CD4-positive, alpha-beta T cell treated with Interleukin-6 for 4 hours (primary cell): Measurements from ENCODE around the gene JAGN1.
"Not testable (repeated sequence)": the region's sequence is repeated elsewhere in the genome, so short reads cannot be mapped to it uniquely, and the experiment has no call there.

ENCODE experiments used
- DNase-seq: peaks from one replicate; pipeline ENCODE4 v3.0.0-alpha.2; 2020; ENCODE audit warnings: mixed read lengths

Gene JAGN1

DNA sequence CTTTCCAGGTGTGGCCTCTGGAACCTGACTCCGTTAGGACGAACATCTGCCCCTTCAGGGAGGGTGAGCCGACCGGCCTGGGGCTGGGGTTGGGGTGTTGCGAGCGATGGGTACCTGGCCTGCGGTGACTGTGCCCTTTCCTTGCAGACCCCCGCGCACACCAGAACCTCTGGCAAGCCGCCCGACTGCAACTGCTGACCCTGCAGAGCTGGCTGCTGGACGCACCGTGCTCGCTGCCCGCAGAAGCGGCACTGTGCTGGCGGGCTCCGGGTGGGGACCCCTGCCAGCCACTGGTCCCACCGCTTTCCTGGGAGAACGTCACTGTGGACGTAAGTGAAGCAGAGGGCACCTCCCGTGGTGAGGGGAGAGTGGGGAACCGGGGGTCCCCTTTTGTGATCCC, 37.7 kb downstream of the JAGN1 start:
- DNase-seq = no peak

- no peak for DNase-seq
Observed at GRCh38 chr3:9930804-9931418, 40.5 kb downstream of the JAGN1 start.

DNA sequence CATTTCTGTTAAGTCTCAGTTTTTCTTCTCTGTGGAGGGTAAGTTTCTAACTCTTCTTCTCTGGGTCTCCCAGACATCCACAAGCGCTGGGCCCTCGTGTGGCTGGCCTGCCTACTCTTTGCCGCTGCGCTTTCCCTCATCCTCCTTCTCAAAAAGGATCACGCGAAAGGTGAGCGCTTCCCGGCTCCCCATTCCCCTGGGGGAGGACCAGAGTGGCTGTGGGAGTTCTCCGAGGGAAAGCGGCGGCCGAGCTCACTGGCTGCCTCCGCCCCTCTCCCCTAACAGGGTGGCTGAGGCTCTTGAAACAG, 42.1 kb downstream of the JAGN1 start:
- DNase-seq = no peak

DNA sequence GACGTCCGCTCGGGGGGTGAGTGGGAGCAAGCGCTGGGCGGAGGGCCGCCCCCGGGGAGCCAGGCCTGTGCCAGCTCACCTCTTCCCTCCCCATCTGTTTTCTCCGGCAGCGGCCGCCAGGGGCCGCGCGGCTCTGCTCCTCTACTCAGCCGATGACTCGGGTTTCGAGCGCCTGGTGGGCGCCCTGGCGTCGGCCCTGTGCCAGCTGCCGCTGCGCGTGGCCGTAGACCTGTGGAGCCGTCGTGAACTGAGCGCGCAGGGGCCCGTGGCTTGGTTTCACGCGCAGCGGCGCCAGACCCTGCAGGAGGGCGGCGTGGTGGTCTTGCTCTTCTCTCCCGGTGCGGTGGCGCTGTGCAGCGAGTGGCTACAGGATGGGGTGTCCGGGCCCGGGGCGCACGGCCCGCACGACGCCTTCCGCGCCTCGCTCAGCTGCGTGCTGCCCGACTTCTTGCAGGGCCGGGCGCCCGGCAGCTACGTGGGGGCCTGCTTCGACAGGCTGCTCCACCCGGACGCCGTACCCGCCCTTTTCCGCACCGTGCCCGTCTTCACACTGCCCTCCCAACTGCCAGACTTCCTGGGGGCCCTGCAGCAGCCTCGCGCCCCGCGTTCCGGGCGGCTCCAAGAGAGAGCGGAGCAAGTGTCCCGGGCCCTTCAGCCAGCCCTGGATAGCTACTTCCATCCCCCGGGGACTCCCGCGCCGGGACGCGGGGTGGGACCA, 42.6 kb downstream of the JAGN1 start:
- DNase-seq = peak; percentile 89

GRCh38 chr3:9933561-9934234, 43.3 kb downstream of the JAGN1 start, which contains the start of gene CRELD1:
Gene CRELD1 (plus strand): TSS chr3:9933834. CDS start chr3:9934439, 605 bp downstream.
- DNase-seq = peak; percentile 97

DNA sequence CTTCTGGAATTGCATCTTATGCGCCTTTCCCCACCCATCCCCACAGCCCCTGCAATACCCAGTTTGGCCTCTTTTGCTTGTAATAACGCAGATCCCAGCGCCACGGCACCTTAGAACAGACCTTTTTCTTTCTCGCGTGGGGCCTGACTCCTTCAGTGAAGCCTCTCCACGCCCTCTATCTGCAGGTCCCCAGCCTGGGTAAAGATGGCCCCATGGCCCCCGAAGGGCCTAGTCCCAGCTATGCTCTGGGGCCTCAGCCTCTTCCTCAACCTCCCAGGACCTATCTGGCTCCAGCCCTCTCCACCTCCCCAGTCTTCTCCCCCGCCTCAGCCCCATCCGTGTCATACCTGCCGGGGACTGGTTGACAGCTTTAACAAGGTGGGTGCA, 43.8 kb downstream of the JAGN1 start:
- peak; percentile 36 for DNase-seq

- no peak for DNase-seq
Observed at GRCh38 chr3:9934993-9935392, 44.6 kb downstream of the JAGN1 start.

DNA sequence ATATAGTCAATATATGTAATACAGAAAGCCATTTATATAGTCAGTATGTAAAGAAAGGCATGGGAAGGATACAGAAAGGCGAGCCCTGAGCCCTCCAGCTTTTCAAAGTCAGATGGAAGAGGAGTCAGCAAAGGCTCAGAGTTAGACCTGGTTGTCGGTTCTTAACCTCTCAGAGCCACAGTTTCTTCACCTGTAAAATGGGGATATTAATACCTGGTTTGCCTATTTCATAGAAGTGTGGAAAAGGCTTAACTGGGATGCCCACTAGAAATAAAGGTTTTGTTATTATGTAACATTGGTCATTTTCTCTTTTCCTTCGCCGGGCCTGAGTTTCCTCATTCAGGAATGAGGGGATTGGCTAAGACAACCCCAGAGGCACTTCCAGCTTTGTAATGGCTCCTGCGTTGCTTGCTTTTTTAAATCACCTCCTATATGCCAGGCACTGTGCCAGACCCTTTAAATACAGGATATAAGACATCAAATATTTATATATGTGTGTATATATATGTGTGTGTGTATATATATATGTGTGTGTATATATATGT, 45.6 kb downstream of the JAGN1 start:
- DNase-seq = no peak

- no peak for DNase-seq
Observed at GRCh38 chr3:9937486-9938238, 47.3 kb downstream of the JAGN1 start.

GRCh38 chr3:9938966-9939365, 48.6 kb downstream of the JAGN1 start:
- no peak for DNase-seq

DNA sequence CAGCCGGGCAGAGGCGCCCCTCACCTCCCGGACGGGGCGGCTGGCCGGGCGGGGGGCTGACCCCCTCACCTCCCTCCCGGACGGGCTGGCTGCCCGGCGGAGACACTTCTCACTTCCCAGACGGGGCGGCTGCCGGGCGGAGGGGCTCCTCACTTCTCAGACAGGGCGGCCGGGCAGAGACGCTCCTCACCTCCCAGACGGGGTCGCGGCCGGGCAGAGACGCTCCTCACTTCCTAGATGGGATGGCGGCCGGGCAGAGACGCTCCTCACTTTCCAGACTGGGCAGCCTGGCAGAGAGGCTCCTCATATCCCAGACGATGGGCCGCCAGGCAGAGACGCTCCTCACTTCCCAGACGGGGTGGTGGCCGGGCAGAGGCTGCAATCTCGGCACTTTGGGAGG, 49.5 kb downstream of the JAGN1 start:
- DNase-seq = not testable (repeated sequence)

DNA sequence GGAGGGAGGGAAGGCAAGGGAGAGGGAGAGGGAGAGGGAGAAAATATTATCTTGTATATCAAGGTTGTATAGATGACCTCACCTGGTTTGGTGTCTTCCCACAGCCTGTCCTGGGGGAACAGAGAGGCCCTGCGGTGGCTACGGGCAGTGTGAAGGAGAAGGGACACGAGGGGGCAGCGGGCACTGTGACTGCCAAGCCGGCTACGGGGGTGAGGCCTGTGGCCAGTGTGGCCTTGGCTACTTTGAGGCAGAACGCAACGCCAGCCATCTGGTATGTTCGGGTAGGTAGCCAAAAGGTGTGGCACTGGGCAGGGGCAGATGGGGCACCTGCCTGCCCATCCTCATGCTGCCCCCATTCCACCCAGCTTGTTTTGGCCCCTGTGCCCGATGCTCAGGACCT, 50.3 kb downstream of the JAGN1 start:
- no peak for DNase-seq

DNA sequence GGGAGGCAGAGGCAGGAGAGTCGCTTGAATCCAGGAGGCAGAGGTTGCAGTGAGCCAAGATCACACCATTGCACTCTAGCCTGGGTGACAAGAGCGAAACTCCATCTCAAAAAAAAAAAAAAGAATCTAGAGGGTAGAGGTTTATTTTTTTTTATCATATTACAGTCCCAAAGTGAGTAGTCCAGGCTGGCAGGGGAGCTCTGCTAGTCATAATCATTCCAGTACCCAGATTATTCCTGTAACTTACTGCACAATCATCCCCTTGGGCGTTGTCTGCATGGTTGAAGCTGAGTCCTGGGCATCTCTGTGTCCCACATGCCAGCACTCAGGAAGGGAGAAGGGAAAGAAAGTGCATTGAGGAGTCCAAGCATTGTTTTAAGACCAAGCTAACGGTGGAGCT, 51.8 kb downstream of the JAGN1 start:
- no peak for DNase-seq

- no peak for DNase-seq
Observed at GRCh38 chr3:9942934-9943690, 52.7 kb downstream of the JAGN1 start.
